ENCODE results near the gene PDE3A. TPM values are rescaled to one million over a fixed set of nuclear protein-coding genes. Genes with fewer than 3 reads are reported as not detected.

The PDE3A gene
- polyA plus RNA-seq, 1 experiment = 3.5 TPM

- DNase-seq (ENCODE audit: low read depth) = no peak
- CTCF ChIA-PET = no interaction called here
Observed at GRCh38 chr12:20731274-20731673, 362.9 kb downstream of the PDE3A start.

More at GRCh38 chr12:20731274-20731673, 362.9 kb downstream of the PDE3A start:
- Histone ChIP-seq H3K36me3 (ENCODE audit: control insufficient read depth, insufficient read depth, low read length) (no peaks in the 10 kb centered on the region), H3K4me3 (ENCODE audit: low read depth, low read length) (no peak overlapping the region), H3K27me3 (ENCODE audit: control insufficient read depth, insufficient read depth, low read length) (no peaks in the 10 kb centered on the region)
- POLR2A ChIA-PET = no interaction called here
- TF ChIP-seq CTCF (IDR thresholded peaks at IDR 0.05; ENCODE audit: insufficient read depth, low read depth, low read length) = no peak
